ENCODE results near the gene GOLGA1.
A peak's percentile ranks its signal among the peaks of the same experiment; 100 is the strongest.
"Not testable (repeated sequence)": the region's sequence is repeated elsewhere in the genome, so short reads cannot be mapped to it uniquely, and the experiment has no call there.

Gene GOLGA1

GRCh38 chr9:124941679-124942561 lies 1.0 kb upstream of the GOLGA1 start:
- peak in 9 of 10 donors; percentile 21 to 86 (median 28) for DNase-seq
- intact Hi-C loops (cut with DNase I) = loop anchor here (2.0 to 5.0 kb wide), 4 partner anchors 75 to 255 kb away; partner anchors contain the start of gene NR6A1

GRCh38 chr9:124940521-124940893 lies 376 bp downstream of the GOLGA1 start:
- intact Hi-C loops (cut with DNase I) = loop anchor here (2.0 to 5.0 kb wide), 4 partner anchors 73 to 257 kb away; partner anchors contain the start of gene NR6A1
- peak in 1 of 10 donors; percentile 15 for DNase-seq

- intact Hi-C loops (cut with DNase I) = loop anchor here (2.0 to 5.0 kb wide), 4 partner anchors 73 to 257 kb away; partner anchors contain the start of gene NR6A1
- no peak for DNase-seq
Measured at GRCh38 chr9:124939944-124940343, 939 bp downstream of the GOLGA1 start.

- no peak for DNase-seq
- intact Hi-C loops (cut with DNase I) = no loop called here
Measured at GRCh38 chr9:124934290-124934689, 6.6 kb downstream of the GOLGA1 start.

GRCh38 chr9:124932333-124932732 lies 8.6 kb downstream of the GOLGA1 start:
- intact Hi-C loops (cut with DNase I) = no loop called here
- DNase-seq = no peak

GRCh38 chr9:124929464-124929863 lies 11.4 kb downstream of the GOLGA1 start:
- DNase-seq = no peak
- intact Hi-C loops (cut with DNase I) = no loop called here

GRCh38 chr9:124928116-124928515 lies 12.8 kb downstream of the GOLGA1 start:
- DNase-seq = no peak
- intact Hi-C loops (cut with DNase I) = no loop called here

GRCh38 chr9:124920394-124920793 lies 20.5 kb downstream of the GOLGA1 start:
- DNase-seq; intact Hi-C loops (cut with DNase I): not testable (repeated sequence)

GRCh38 chr9:124914753-124915405 lies 26.0 kb downstream of the GOLGA1 start:
- intact Hi-C loops (cut with DNase I) = no loop called here
- no peak for DNase-seq

GRCh38 chr9:124913378-124913777 lies 27.5 kb downstream of the GOLGA1 start:
- DNase-seq = no peak
- intact Hi-C loops (cut with DNase I) = no loop called here

- intact Hi-C loops (cut with DNase I) = no loop called here
- no peak for DNase-seq
Measured at GRCh38 chr9:124911766-124912165, 29.1 kb downstream of the GOLGA1 start.

- intact Hi-C loops (cut with DNase I) = no loop called here
- no peak for DNase-seq
Measured at GRCh38 chr9:124908098-124908497, 32.8 kb downstream of the GOLGA1 start.

- no peak for DNase-seq
- intact Hi-C loops (cut with DNase I) = no loop called here
Measured at GRCh38 chr9:124906966-124907365, 33.9 kb downstream of the GOLGA1 start.

GRCh38 chr9:124899845-124900244 lies 41.0 kb downstream of the GOLGA1 start:
- intact Hi-C loops (cut with DNase I) = no loop called here
- DNase-seq = no peak

- intact Hi-C loops (cut with DNase I) = no loop called here
Measured at GRCh38 chr9:124897570-124898460, 43.1 kb downstream of the GOLGA1 start.

GRCh38 chr9:124894741-124895170 lies 46.1 kb downstream of the GOLGA1 start:
- intact Hi-C loops (cut with DNase I) = no loop called here
- DNase-seq = peak in 3 of 10 donors; percentile 24 to 42 (median 34)

More at GRCh38 chr9:124897570-124898460, 43.1 kb downstream of the GOLGA1 start:
- no peak for DNase-seq

GRCh38 chr9:124894035-124894740 lies 46.7 kb downstream of the GOLGA1 start:
- peak in 1 of 10 donors; percentile 35 for DNase-seq
- intact Hi-C loops (cut with DNase I) = no loop called here

- intact Hi-C loops (cut with DNase I) = no loop called here
- DNase-seq = no peak
Measured at GRCh38 chr9:124890179-124890578, 50.7 kb downstream of the GOLGA1 start.

GRCh38 chr9:124889006-124889405 lies 51.9 kb downstream of the GOLGA1 start:
- intact Hi-C loops (cut with DNase I) = no loop called here
- DNase-seq = peak in 1 of 10 donors; percentile 73

- intact Hi-C loops (cut with DNase I) = no loop called here
- DNase-seq = peak in 2 of 10 donors; percentile 29 to 84
Measured at GRCh38 chr9:124887832-124888231, 53.1 kb downstream of the GOLGA1 start.
